HUES48 (cell line): ENCODE data around the gene TNIK.

Experiments used
- H3K27ac ChIP-seq: one replicate; pipeline ENCODE4 v1.7.0; 2013; ENCODE audit warnings: low read depth, low read length, inconsistent platforms
- H3K27me3 ChIP-seq: 2 replicates; pipeline ENCODE4 v1.6.1; 2013; ENCODE audit warnings: mild to moderate bottlenecking, low read length; ENCODE audit not compliant: control insufficient read depth, insufficient read depth
- H3K36me3 ChIP-seq: 2 replicates; pipeline ENCODE4 v1.6.1; 2013; ENCODE audit warnings: low read length; ENCODE audit not compliant: control insufficient read depth, insufficient read depth
- H3K4me1 ChIP-seq: 2 replicates; pipeline ENCODE4 v1.6.1; 2013; ENCODE audit warnings: mild to moderate bottlenecking, low read length; ENCODE audit not compliant: control insufficient read depth, insufficient read depth
- H3K4me3 ChIP-seq: 2 replicates; pipeline ENCODE4 v1.5.1; 2013; ENCODE audit warnings: mild to moderate bottlenecking, low read depth, low read length
- H3K9ac ChIP-seq: 2 replicates; pipeline ENCODE4 v1.6.1; 2013; ENCODE audit warnings: mild to moderate bottlenecking, low read depth, low read length, moderate library complexity
- H3K9me3 ChIP-seq: 2 replicates; pipeline ENCODE4 v1.6.1; 2013; ENCODE audit warnings: low read length; ENCODE audit not compliant: control insufficient read depth, insufficient read depth

Gene TNIK

GRCh38 chr3:171044384-171044783 lies 415.8 kb downstream of the TNIK start:
- H3K36me3 ChIP-seq = no peaks in the 10 kb centered on the region
- no peak overlapping the region for H3K9ac ChIP-seq
- no peaks in the 10 kb centered on the region for H3K9me3 ChIP-seq
- H3K27me3 ChIP-seq = no peaks in the 10 kb centered on the region
- no peak overlapping the region for H3K27ac ChIP-seq
- H3K4me1 ChIP-seq = peaks cover 6% of the 10 kb centered on the region; the same call in 1 of the 2 replicates
- no peak overlapping the region for H3K4me3 ChIP-seq

- no peak overlapping the region for H3K4me3 ChIP-seq
- H3K4me1 ChIP-seq = peaks cover 5% of the 10 kb centered on the region; the same call in 1 of the 2 replicates
- H3K9me3 ChIP-seq = no peaks in the 10 kb centered on the region
- H3K36me3 ChIP-seq = no peaks in the 10 kb centered on the region
- H3K27me3 ChIP-seq = no peaks in the 10 kb centered on the region
- H3K9ac ChIP-seq = no peak overlapping the region
- H3K27ac ChIP-seq = no peak overlapping the region
These were observed 420.5 kb downstream of the TNIK start for GRCh38 chr3:171039674-171040073.

GRCh38 chr3:171038342-171038741 lies 421.9 kb downstream of the TNIK start:
- H3K27me3 ChIP-seq = no peaks in the 10 kb centered on the region
- no peaks in the 10 kb centered on the region for H3K9me3 ChIP-seq
- H3K4me1 ChIP-seq = peaks cover 5% of the 10 kb centered on the region; the same call in 1 of the 2 replicates
- no peaks in the 10 kb centered on the region for H3K36me3 ChIP-seq
- H3K4me3 ChIP-seq = no peak overlapping the region
- no peak overlapping the region for H3K9ac ChIP-seq
- H3K27ac ChIP-seq = no peak overlapping the region

- no peaks in the 10 kb centered on the region for H3K36me3 ChIP-seq
- no peaks in the 10 kb centered on the region for H3K9me3 ChIP-seq
- peaks cover 30% of the 10 kb centered on the region for H3K27me3 ChIP-seq
- no peak overlapping the region for H3K27ac ChIP-seq
- no peak overlapping the region for H3K9ac ChIP-seq
- H3K4me1 ChIP-seq = peaks cover 7% of the 10 kb centered on the region; the same call in 1 of the 2 replicates
- peak overlapping the region; percentile 54 for H3K4me3 ChIP-seq
These were observed 431.4 kb downstream of the TNIK start for GRCh38 chr3:171028779-171029232.

- Histone ChIP-seq H3K27ac (no peak overlapping the region), H3K4me3 (peak overlapping the region; percentile 54), H3K27me3 (peaks cover 30% of the 10 kb centered on the region), H3K36me3 (no peaks in the 10 kb centered on the region), H3K9me3 (no peaks in the 10 kb centered on the region), H3K4me1 (peaks cover 7% of the 10 kb centered on the region; the same call in 1 of the 2 replicates), H3K9ac (0 out of 2 replicates have a peak overlapping the region, but pooled peaks have one; percentile 9)
These were observed 432.0 kb downstream of the TNIK start for GRCh38 chr3:171028025-171028778.

- Histone ChIP-seq H3K4me3 (no peak within 1 kb of the TSS), H3K27me3 (peaks cover 30% of the 10 kb centered on the region), H3K27ac (no peak within 1 kb of the TSS), H3K9me3 (no peaks in the 10 kb centered on the region), H3K4me1 (peaks cover 7% of the 10 kb centered on the region; the same call in 1 of the 2 replicates), H3K9ac (no peak within 1 kb of the TSS), H3K36me3 (no peaks in the 10 kb centered on the region)
These were observed 433.5 kb downstream of the TNIK start, which contains the start of gene SLC2A2 for GRCh38 chr3:171026597-171027293. Gene SLC2A2 (minus strand): TSS chr3:171026720. CDS start chr3:171026670, 50 bp downstream.

GRCh38 chr3:171023566-171023965 lies 436.6 kb downstream of the TNIK start:
- Histone ChIP-seq H3K36me3 (no peaks in the 10 kb centered on the region), H3K9me3 (no peaks in the 10 kb centered on the region), H3K9ac (no peak overlapping the region), H3K4me1 (peaks cover 4% of the 10 kb centered on the region; the same call in 1 of the 2 replicates), H3K4me3 (no peak overlapping the region), H3K27ac (no peak overlapping the region), H3K27me3 (peaks cover 14% of the 10 kb centered on the region)

GRCh38 chr3:171021377-171021776 lies 438.8 kb downstream of the TNIK start:
- H3K4me3 ChIP-seq = no peak overlapping the region
- no peaks in the 10 kb centered on the region for H3K4me1 ChIP-seq
- H3K27ac ChIP-seq = no peak overlapping the region
- H3K36me3 ChIP-seq = no peaks in the 10 kb centered on the region
- no peaks in the 10 kb centered on the region for H3K27me3 ChIP-seq
- no peak overlapping the region for H3K9ac ChIP-seq
- no peaks in the 10 kb centered on the region for H3K9me3 ChIP-seq

- no peaks in the 10 kb centered on the region for H3K9me3 ChIP-seq
- no peak overlapping the region for H3K4me3 ChIP-seq
- no peaks in the 10 kb centered on the region for H3K36me3 ChIP-seq
- H3K27me3 ChIP-seq = no peaks in the 10 kb centered on the region
- H3K9ac ChIP-seq = no peak overlapping the region
- no peaks in the 10 kb centered on the region for H3K4me1 ChIP-seq
- H3K27ac ChIP-seq = no peak overlapping the region
These were observed 441.9 kb downstream of the TNIK start for GRCh38 chr3:171018156-171018935.

GRCh38 chr3:171013822-171014748 lies 446.1 kb downstream of the TNIK start:
- Histone ChIP-seq H3K9ac (no peak overlapping the region), H3K4me3 (no peak overlapping the region), H3K27ac (no peak overlapping the region), H3K4me1 (no peaks in the 10 kb centered on the region), H3K36me3 (no peaks in the 10 kb centered on the region), H3K9me3 (no peaks in the 10 kb centered on the region), H3K27me3 (no peaks in the 10 kb centered on the region)
